GM19099 (cell line): ENCODE measurements around the gene RXRA.

ENCODE experiments used
- POLR2A ChIP-seq: IDR thresholded peaks from 3 replicates; pipeline ENCODE4 v1.6.1; 2011; ENCODE audit warnings: low read depth; ENCODE audit not compliant: insufficient read length; ENCODE audit errors: extremely low read depth

RXRA gene

DNA sequence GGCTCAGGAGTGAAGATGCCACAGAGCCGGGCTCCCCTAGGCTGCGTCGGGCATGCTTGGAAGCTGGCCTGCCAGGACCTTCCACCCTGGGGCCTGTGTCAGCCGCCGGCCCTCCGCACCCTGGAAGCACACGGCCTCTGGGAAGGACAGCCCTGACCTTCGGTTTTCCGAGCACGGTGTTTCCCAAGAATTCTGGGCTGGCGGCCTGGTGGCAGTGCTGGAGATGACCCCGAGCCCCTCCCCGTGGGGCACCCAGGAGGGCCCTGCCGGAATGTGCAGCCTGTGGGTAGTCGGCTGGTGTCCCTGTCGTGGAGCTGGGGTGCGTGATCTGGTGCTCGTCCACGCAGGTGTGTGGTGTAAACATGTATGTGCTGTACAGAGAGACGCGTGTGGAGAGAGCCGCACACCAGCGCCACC, 113.1 kb downstream of the RXRA start:
- no peak for TF ChIP-seq POLR2A

DNA sequence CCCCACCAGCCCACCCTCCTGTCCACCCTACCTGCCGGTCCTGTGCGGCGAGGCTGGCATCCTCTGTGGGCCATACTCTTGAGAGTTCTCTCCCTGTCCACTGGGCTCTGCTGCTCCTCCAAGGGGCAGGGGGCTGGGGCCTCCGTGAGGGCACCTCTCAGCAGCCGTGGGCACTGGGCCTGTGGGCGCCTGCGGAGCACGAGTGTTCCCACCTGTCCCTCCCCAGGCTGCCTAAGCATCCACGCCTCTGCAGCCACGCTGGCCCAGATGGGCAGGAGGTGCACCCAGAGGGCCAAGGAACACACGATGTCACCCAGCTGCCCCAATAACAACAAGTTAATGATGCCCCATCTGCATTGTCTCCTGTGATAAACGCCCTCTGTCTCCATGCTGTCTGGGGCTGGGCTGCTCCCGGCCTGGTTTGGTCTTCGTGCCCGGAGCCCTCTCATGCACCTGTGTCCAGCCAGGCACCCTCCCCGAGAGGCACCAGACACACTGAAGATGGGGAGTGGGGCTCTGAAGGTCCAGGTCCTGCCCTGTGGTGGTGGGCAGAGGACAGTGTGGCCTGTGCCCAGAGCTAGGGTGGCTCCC, 114.5 kb downstream of the RXRA start:
- no peak for TF ChIP-seq POLR2A

DNA sequence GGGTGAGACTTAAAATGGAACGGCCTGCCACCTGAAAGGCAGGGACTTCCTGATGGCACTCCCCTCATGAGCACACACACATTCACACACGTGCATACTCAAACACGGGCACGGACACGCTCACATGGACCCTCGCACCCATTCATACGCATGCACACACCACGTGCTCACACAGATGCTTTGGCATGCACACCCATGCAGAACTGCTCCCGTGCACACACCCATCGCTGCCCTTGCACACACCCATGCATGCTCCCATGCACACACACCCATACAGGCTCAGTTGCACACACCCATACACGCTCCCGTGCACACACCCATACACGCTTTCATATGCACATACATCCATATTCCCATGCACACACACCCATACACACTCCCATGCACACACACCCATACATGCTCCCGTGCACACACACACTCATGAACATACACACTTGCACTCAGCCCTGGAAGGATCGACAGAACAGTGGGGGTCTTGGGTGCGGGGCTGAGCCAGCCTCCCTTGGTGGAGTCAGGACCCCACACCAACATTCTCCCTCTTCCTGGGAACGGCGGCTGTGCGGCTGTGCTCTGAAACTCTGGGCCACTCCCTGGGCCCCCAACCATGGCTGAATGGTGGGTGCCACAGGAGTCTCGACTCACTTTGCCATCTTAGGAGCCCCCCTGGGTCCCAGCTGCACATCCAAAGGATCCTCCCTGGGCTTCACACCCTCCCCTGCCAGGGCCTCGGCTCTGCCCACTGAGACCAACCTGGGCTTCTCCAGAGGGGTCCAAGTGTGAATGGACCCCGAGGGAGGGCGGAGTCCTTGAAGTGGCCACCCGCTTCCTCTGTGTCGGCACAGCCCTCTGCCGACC, 115.2 kb downstream of the RXRA start:
- no peak for TF ChIP-seq POLR2A

DNA sequence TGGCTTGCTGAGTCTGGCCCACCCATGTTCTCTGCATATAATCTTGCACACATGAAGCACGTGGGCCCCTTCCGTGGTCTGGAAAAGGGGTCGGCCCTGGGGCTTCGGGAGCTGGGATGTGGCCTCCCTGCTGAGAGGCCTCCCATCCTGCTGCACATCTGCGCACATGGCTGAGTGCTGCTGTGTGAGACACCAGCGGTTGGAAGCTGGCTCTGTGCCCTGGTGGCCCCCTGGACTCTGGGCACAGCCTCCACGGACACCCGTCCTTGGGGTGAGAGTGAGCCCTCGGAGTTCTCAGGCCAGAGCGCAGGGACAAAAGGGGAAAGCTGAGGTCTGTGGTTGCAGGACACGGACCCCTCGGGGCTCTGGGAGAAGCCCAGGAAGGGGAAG, 115.8 kb downstream of the RXRA start:
- TF ChIP-seq POLR2A, result no peak

DNA sequence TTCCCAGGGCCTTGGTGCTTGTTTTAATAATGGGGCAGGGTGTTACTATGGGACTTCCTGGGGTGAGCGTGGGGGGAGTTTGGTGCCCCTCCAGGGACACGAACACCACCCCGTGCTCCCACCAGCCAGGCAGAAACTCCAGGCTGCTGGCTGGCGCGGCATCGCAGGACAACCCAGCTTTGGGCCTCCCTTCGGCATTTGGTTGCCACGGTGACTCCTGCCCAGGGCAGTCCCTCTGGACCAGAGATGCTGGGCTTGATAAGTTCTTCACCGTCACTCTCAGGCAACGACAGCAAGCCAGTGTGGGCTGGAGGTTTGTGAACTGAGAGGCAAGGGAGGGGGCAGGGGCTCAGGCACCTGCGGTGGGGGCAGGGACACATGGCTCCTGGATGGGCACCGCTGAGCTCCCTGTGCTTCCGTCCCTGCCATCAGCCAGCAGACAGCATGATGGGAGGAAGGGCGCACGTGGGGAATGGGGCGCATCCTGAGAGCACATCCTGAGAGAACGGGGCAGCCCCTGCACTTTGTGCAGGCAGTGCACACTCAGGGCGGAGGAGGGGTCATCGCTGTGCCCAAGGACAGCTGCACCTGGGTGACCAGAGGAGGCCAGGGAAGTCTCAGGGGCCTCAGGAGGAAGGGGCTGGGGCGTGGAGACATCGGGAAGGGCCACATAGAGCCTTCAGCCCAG, 116.4 kb downstream of the RXRA start:
- TF ChIP-seq POLR2A, result no peak

DNA sequence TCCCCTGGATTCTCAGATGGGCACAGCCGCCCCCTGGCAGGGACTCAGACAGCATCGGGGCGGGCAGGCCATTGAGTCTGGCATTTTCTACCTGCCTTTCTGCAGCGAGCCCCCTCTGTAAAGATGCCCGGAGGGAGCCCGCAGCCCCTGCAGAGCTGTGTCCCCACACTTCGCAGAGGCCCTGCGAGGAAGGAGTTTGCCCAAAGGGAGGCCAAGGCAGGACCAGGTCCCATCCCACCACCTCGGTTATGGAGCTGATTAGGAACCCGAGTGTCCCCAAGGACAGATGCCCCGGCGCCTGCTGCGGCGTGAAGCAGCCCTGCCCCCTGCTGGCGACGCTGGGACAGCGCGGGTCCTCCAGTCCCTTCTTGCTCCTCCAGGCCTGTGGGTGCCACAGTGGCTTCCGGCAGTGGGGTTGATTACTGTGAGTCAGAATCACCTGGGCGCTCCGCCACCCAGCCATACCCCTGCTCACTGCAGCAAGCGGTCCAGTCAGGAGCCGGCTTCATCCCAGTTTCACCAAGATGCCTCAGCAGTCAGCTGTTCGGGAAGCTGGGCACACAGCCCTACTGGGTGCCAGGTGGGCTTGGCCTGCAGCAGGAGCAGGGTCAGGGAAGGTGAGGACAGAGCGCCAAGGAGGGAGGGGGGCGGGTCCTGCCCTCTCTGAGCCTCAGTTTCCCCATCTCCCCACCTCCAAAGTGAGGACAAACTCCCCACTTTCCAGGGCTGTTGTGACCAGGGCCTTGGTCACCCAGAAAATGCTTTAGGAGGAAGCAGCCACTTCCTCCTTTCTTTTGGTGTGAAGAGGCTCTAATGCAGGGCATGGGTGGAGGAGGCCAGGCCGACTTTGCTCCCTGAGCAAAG, 117.2 kb downstream of the RXRA start:
- TF ChIP-seq POLR2A, result no peak

DNA sequence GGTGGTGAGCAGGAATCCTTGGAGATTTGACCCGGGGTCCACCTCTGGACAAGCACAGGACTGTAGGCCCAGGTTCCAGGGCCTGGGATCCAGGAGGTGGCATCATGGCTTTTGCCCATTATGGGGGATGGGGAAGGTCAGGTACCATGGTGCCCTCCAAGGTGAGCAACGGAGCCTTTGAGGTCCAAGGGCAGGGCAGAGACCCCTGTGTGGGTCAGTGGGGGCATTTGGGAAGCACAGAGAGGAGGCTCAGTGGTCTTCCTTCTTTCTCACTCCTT, 117.7 kb downstream of the RXRA start:
- no peak for TF ChIP-seq POLR2A

DNA sequence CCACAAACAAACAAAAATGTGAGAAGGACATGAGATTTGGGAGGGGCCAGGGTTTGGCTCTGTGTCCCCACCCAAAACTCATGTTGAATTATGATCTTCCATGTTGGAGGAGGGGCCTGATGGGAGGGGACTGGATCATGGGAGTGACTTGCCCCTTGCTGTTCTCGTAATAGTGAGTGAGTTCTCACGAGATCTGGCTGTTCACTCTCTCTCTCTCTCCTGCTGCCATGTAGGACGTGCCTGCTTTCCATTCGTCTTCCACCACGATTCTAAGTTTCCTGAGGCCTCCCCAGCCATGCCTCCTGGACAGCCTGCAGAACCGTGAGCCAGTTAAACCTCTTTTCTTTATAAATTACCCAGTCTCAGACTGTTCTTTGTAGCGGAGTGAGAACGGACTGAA, 118.7 kb downstream of the RXRA start:
- TF ChIP-seq POLR2A, result no peak

DNA sequence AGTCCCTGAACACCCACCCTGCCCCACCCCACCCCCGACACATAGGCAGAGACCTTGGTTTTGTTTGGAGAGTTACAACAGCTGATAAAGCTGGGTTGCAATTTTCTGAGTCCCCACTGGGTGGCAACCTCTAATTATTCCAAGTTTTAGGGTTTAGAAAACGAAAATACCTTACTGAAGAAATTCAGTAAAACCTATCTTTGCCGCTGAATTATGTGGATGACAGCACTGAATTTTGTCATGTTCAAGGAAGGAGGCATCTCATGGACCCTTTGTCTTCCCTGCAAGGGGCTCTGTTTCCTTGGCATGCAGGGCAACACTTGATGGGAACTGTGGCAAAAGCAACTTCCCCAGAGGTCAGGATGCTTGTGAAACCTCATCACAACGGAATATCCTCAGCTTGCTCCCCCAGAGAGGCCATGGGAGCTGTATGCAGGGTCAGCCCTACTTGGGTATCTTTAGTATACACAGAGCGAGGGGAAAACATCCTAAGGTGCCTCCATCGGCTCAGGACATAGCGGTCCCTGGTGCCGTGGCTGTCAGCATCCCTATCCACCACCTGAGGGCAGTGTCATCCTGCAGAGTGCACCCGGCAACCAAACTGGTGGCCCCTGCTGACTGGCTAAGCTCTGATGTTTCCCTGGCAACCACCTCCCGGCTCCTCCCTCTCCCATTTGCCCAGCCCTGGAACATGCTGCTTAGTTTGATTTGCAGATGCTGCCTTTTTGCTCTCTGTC, 123.1 kb downstream of the RXRA start:
- no peak for TF ChIP-seq POLR2A

DNA sequence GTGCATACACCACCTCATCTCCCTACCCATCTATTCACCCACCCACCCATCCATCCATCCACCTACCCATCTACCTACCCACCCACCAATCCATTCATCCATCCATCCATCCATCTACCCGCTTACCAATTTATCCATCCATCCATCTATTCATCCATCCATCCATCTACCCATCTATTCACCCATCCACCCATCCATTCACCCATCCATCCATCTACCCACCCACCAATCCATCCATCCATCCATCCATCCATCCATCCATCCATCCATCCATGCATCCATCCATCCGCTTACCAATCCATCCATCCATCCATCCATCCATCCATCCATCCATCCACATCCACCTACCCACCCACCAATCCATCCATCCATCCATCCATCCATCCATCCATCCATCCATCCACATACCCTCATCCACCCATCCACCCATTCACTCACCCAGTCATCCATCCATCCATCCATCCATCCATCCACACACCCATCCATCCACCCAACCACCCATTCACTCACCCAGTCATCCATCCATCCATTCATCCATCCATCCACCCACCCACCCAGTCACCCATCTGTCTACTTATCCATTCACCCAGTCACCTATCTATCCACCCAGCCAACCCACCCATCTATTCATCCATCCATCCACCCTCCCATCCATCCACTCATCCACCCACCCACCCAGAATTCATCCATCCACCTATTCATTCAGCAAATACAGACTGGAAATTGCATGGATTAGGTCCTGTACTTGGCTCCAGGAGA, 125.6 kb downstream of the RXRA start:
- no peak for TF ChIP-seq POLR2A

DNA sequence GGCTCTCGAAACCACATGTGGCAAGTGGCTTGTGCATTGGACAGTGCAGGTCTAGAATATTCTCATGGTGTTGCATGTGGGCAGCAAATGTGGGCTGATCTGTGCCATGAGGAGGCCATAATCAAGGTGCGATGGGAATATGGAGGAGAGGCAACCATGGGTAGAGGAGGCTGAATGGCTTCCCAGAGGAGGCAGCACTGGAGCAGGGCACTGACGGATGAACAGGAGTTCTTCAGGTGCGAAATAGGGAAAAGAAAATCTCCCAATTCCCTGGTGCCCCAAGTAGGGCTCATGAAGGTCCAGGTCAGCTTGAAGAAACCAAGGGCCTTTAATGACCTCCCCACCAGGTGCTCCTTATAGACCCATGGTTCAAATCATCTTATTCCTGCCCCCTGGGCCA, 126.5 kb downstream of the RXRA start:
- no peak for TF ChIP-seq POLR2A

DNA sequence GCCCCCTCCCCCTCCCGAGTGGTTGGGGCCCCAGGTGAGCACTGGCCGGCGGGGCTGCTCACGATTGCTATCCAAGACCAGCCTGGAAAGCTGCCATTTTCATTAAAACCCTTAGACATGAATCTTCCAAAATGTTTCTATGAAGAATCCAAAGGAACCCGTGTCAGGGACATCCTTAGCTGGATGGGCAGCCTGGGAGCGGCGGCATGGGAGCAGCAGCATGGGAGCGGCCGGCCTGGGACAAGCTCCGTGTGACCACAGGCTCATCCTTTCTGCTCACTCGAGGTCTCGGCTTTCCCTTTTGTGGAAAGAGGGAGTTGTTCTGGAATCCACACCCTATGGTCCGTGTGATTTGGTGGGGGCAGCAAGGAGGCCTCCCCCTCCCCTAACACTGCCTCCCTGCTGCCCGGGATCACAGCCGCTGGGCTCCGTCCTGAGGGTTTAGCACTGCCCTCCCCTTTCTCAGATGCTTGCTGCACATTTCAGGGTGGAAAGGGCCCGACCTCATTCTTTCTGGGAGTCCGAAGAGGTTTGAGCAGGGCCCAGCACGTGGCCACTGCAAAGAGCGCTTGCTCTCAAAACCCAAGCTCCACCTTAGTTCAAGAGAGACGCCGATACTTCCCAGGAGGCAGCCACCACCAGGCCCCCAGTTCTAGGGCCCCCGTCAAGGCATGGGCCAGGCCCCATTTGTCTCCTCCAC, 127.7 kb downstream of the RXRA start:
- no peak for TF ChIP-seq POLR2A

DNA sequence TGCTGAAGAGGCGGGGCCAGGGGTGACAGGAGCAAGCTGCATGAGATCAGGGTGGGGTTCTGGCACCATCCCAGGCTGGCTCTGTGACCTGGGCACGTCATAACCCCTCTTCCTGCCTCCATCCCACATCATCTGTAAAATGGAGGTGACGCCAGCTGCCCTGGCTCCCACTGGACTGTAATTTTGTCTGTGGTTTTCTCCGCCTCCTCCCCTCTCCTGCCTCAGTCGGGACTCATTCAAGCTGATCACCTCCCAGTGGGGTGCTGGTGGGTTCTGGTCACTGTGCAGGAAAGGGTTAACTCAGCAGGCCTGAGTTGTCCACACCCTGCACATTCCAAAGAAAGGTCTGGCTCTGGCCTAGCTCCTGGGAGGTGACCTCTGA, 128.2 kb downstream of the RXRA start:
- no peak for TF ChIP-seq POLR2A
